Activated naive CD4-positive, alpha-beta T cell treated with anti-CD3 and anti-CD28 coated beads for 36 hours (primary cell): ENCODE measurements around the gene SCN4B. TPM values are rescaled to one million over a fixed set of nuclear protein-coding genes. Genes with fewer than 3 reads are reported as not detected.
A peak's percentile ranks its signal among the peaks of the same experiment; 100 is the strongest.
"Not testable (repeated sequence)": the region's sequence is repeated elsewhere in the genome, so short reads cannot be mapped to it uniquely, and the experiment has no call there.

Source experiments
- CTCF ChIA-PET: fragments of 350-600 bp; sonication (Branson Sonifier 250); formaldehyde crosslinking; loops from one replicate; lab custom pipeline; 2021; ENCODE audit warnings: antibody characterized with exemption; lab: Charles Lee
- DNase-seq: peaks from one replicate; pipeline ENCODE4 v3.0.0-alpha.2; 2020
- H3K27ac Mint-ChIP-seq: one replicate; pipeline ENCODE4 v1.8.0; 2021; ENCODE audit warnings: mild to moderate bottlenecking, mixed read lengths
- H3K27me3 Mint-ChIP-seq: one replicate; pipeline ENCODE4 v1.8.0; 2021; ENCODE audit warnings: low read depth, mixed read lengths
- H3K36me3 Mint-ChIP-seq: one replicate; pipeline ENCODE4 v1.8.0; 2021; ENCODE audit warnings: low read depth, mixed read lengths
- H3K4me1 Mint-ChIP-seq: one replicate; pipeline ENCODE4 v1.8.0; 2021; ENCODE audit warnings: low read depth, mixed read lengths
- H3K4me3 Mint-ChIP-seq: one replicate; pipeline ENCODE4 v1.8.0; 2021; ENCODE audit warnings: mild to moderate bottlenecking, moderate library complexity, mixed read lengths
- H3K9me3 Mint-ChIP-seq: one replicate; pipeline ENCODE4 v1.8.0; 2021; ENCODE audit warnings: mixed read lengths
- intact Hi-C: fragments of 100-400 bp; cut with micrococcal nuclease; formaldehyde crosslinking; loops from one replicate; pipeline ENCODE4 v1.15.1; 2023
- total RNA-seq, 2 experiments: library from RNA; stranded (reverse); gene quantifications; one replicate each; pipeline ENCODE4 v1.2.3, GENCODE V29; 2021

SCN4B gene
- total RNA-seq, 2 experiments from 2014 or later, result 0.07 to 0.12 TPM

DNA sequence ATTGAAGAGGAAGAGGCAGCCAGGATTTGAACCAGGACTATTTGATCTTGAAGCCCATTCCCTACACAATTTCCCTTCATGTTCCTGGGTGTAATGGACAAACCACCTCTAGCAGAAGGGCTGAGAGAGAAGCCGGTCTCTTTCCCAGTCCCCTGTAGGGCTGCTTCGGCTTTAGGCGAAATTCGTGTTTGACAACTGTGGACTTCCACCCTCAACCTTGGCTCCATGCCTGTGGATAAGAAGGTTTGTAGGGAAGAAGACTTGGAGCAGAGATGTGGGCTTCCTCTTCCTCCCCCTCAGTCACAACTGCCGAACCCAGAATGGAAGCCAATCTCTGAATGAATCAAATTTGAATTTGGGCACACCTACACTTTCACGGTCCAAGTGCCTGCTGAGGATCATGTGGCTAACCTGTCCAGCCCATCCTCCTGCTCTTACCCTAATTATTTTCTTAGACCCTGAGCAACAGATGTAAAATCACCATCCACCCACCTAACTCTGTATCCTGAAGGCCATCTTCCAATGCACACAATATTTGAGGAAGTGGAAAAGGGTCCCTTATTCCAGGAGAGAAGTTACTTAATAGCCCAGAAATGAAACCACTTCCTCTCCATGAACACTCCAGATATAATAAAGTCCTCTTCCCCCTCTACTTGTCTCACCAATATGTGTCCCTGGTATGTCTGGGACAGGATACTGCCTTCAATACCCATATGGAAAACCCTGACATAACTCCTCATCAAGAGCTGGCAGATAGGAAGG, 33.9 kb upstream of the SCN4B start:
- Mint-ChIP-seq H3K36me3 (peaks cover 6% of the 10 kb centered on the region), H3K27me3 (peaks cover 4% of the 10 kb centered on the region), H3K4me1 (no peaks in the 10 kb centered on the region), H3K9me3 (peaks cover 5% of the 10 kb centered on the region), H3K4me3 (no peak overlapping the region), H3K27ac (no peak overlapping the region)
- DNase-seq, result no peak
- CTCF ChIA-PET, result interaction anchor here (0.6 to 2.1 kb wide), 3 partner anchors 12 to 108 kb away, joined by 3 to 16 read pairs (median 4); no protein-coding TSS in a partner anchor
- intact Hi-C loops, result no loop called here

DNA sequence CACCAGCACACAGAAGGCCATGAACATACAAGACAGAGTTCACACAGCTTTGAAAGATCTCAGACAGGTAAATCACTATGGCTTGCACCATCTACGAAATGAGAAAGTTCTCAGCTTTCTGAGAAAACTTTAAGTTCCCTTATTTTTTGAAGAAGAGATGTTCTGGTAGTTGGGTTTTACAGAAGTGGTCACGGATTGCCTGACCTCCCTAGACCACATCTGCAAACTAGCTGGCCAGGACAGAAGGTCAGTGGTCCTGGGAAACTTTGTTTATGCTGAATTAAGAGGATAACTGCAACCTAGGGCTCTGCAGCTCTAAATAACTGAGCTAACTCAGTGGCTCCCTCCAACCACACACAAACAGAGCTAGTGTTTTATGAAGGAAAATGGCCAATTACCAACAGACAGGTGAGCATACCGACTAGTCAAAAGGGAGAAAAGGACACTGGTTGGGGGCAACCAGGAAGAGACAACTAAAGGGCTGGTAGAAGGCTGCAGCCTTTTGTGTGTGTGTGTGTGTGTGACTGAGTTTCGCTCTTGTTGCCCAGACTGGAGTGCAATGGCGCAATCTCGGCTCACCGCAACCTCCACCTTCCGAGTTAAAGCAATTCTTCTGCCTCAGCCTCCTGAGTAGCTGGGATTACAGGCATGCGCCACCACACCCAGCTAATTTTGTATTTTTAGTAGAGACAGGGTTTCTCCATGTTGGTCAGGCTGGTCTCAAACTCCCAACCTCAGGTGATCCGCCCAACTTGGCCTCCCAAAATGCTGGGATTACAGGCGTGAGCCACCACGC, 32.4 kb upstream of the SCN4B start:
- DNase-seq, result no peak
- H3K4me1 Mint-ChIP-seq, result no peaks in the 10 kb centered on the region
- CTCF ChIA-PET, result interaction anchor here (0.6 to 2.1 kb wide), 6 partner anchors 9 to 385 kb away, joined by 3 to 16 read pairs (median 3); partner anchors contain the start of gene SCN2B
- H3K27ac Mint-ChIP-seq, result no peak overlapping the region
- intact Hi-C loops, result no loop called here
- H3K36me3 Mint-ChIP-seq, result no peaks in the 10 kb centered on the region
- H3K4me3 Mint-ChIP-seq, result no peak overlapping the region
- peaks cover 4% of the 10 kb centered on the region for H3K27me3 Mint-ChIP-seq
- no peaks in the 10 kb centered on the region for H3K9me3 Mint-ChIP-seq

DNA sequence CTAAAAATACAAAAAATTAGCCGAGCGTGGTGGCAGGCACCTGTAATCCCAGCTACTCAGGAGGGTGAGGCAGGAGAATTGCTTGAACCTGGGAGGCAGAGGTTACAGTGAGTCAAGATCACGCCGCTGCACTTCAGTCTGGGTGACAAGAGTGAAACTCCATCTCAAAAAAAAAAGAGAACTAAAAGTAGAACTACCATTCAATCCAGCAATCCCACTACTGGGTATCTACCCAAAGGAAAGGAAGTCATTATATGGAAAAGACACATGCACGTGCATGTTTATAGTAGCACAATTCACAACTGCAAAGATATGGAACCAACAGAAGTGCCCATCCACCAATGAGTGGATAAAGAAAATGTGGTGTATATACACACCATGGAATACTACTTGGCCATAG, 31.1 kb upstream of the SCN4B start:
- H3K4me1 Mint-ChIP-seq, H3K4me3 Mint-ChIP-seq, H3K9me3 Mint-ChIP-seq, intact Hi-C loops, H3K36me3 Mint-ChIP-seq, H3K27me3 Mint-ChIP-seq, DNase-seq, H3K27ac Mint-ChIP-seq: not testable (repeated sequence)
- CTCF ChIA-PET, result interaction anchor here (0.6 kb wide), 1 partner anchor 39 kb away, joined by 3 read pairs; no protein-coding TSS in a partner anchor

DNA sequence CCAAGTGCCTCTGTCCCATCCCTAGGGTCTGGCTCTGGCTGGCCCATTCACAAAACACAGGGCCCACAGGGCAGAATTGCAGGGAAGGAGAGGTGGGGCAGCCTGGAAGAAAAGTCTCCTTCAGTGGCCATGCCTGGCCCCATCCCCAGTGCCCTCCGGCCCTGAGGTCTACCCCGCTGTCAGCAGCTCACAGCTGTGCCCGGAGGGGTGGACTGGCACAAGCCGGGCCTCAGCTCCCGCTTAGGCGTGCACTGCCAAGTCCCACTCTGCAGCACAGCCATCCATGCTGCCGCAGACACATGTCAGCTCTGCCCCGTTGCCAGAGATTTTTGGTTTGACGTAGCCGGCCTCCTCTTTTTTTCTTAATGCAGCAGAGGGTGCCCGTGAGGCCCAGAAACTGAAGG, 27.7 kb upstream of the SCN4B start:
- Mint-ChIP-seq H3K4me3 (no peak overlapping the region), H3K4me1 (no peaks in the 10 kb centered on the region), H3K9me3 (no peaks in the 10 kb centered on the region), H3K27me3 (peaks cover 2% of the 10 kb centered on the region), H3K36me3 (no peaks in the 10 kb centered on the region), H3K27ac (no peak overlapping the region)
- intact Hi-C loops, result no loop called here
- CTCF ChIA-PET, result interaction anchor here (0.9 to 4.0 kb wide), 6 partner anchors 9 to 115 kb away, joined by 3 to 41 read pairs (median 4); no protein-coding TSS in a partner anchor
- DNase-seq, result peak; percentile 22

DNA sequence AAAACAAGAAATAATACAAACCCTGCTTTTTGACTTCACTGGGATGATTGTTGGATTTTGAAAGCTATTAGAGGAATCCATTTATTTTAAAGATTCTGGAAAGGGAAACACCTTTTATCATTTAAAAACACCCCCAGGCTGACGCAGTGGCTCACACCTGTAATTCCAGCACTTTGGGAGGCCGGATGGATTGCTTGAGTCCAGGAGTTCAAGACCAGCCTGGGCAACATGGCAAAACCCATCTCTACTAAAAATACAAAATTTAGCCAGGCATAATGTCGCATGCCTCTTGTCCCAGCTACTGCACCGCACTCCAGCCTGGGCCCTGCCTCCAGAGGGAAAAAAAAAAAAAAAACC, 24.1 kb upstream of the SCN4B start:
- intact Hi-C loops, result loop anchor here (10.0 kb wide), 1 partner anchor 232 kb away; no protein-coding TSS in a partner anchor
- CTCF ChIA-PET, result interaction anchor here (1.0 kb wide), 1 partner anchor 8 kb away, joined by 3 read pairs; no protein-coding TSS in a partner anchor
- peaks cover under 1% of the 10 kb centered on the region for H3K4me1 Mint-ChIP-seq
- H3K9me3 Mint-ChIP-seq, result no peaks in the 10 kb centered on the region
- no peak overlapping the region for H3K27ac Mint-ChIP-seq
- H3K4me3 Mint-ChIP-seq, result no peak overlapping the region
- DNase-seq, result no peak
- peaks cover 2% of the 10 kb centered on the region for H3K27me3 Mint-ChIP-seq
- no peaks in the 10 kb centered on the region for H3K36me3 Mint-ChIP-seq

DNA sequence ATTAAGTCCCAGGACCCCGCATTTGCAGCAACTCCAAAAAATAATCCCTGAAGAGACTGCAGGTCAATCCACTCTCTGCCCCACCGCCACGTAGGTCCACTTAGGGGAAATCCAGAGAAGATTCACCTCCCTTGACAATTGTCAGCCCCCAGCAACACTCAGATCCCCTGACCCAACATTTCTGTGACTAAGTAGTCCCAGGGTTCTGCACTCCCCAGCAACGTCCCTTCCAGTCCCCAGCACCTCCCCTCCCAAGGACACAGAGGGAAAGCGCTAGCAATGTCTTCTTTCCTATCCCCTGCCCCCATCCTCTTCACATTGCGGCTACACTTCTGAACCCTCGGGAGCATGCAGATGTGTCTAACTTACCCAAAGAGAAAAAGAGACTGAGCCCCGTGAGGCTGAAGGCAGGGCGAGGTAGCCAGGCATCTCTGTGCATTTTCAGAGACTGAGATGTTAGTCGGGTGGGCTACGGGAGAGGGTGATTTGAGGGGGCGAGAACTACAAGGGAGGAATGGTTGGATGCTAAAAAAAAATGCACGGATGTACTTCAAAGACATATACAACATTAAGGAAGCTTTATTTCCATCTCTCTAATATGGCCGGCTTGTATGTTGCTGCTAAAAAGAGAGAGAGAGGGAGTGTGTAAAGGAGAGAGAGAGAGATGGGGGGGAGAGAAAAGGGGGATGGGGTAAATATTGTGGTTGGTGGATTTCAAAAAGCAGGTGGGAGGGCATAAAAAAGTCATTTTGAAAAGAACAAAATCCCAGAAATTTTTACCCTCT, 23.6 kb upstream of the SCN4B start, which contains the start of gene SCN2B:
Gene SCN2B (minus strand): TSS at position 647 of the 785 bp plus-strand sequence. CDS start 208 bp downstream, at position 439.
- peaks cover 2% of the 10 kb centered on the region for H3K27me3 Mint-ChIP-seq
- no peak within 1 kb of the TSS for H3K27ac Mint-ChIP-seq
- no peak for DNase-seq
- no peaks in the 10 kb centered on the region for H3K36me3 Mint-ChIP-seq
- H3K9me3 Mint-ChIP-seq, result no peaks in the 10 kb centered on the region
- intact Hi-C loops, result loop anchor here (10.0 kb wide), 1 partner anchor 231 kb away; no protein-coding TSS in a partner anchor
- no peak within 1 kb of the TSS for H3K4me3 Mint-ChIP-seq
- peaks cover 2% of the 10 kb centered on the region for H3K4me1 Mint-ChIP-seq
- CTCF ChIA-PET, result interaction anchor here (1.0 kb wide), 1 partner anchor 9 kb away, joined by 3 read pairs; no protein-coding TSS in a partner anchor

DNA sequence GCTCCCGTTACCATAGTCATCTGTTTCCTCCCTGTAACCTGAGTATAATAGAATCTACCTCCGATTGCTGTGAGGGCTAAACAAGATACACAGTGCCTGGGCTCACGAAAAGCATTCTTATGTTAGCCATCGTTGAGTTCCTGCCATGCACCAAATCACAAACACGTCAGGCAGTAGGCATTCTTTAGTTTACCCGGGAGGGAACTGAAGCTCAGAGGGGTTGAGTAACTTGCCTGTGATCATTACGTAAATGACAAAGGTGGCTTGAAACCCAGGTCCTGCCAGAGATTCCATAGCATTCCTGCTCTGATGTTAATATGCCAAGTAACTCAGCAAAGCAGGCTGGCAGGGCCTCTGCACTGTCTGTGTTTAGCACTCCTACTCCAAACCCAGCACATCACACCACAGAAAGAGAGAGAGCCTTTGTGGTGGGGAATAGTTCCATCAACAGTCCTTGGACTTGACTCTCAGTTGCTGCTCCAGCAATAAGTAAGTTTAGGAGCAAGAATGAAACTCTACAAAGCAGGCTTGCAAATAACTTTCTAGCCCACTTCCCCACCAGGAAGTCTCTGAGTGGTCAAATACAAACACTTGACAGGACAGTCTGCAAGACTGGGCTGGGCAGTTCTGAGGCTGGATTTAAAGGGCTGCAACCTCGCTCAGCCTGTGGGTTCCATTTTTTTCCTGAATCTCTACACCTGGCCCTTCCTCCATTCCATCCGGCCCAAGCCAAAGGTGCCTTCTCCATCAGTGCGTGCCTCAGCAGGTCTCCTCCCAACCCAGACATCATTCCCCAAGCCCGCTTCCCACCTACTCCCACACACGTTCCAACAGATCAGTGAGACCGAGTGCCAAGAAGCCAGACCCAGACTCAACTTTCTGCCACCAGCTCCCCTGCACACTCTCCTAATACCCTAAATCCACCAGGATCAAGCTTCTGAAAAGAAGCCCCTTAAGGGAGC, 22.7 kb upstream of the SCN4B start:
- no peak for DNase-seq
- no peak overlapping the region for H3K4me3 Mint-ChIP-seq
- H3K27me3 Mint-ChIP-seq, result peaks cover 2% of the 10 kb centered on the region
- H3K9me3 Mint-ChIP-seq, result no peaks in the 10 kb centered on the region
- CTCF ChIA-PET, result interaction anchor here (2.0 kb wide), 1 partner anchor 31 kb away, joined by 7 read pairs; no protein-coding TSS in a partner anchor
- peaks cover 2% of the 10 kb centered on the region for H3K4me1 Mint-ChIP-seq
- no peak overlapping the region for H3K27ac Mint-ChIP-seq
- no peaks in the 10 kb centered on the region for H3K36me3 Mint-ChIP-seq
- intact Hi-C loops, result loop anchor here (10.0 kb wide), 1 partner anchor 231 kb away; no protein-coding TSS in a partner anchor

DNA sequence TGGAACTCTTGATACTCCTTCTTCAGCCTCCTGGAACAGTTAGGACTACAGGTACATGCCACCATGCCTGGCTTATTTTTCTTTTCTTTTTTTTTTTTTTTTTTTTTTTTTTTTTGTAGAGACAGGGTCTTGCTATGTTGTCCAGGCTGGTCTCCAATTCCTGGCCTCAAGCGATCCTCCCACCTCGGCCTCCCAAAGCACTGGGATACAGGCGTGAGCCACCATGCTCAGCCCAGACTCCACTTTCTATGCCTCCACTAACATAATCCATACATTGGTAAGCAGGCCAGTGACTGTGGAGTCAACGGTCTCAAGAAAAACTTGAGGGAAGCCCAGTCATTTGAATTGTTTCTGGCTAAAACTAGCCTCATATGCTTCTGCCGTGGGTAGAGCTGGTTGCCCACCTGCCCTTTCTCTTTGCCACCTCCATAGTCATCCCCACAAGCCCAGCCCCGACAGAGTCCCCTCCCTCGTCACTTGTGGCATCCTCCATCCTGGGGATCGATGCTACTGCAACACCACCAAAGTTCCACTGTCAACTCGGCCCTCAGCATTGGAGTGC, 21.5 kb upstream of the SCN4B start:
- Mint-ChIP-seq H3K27ac (no peak overlapping the region), H3K36me3 (no peaks in the 10 kb centered on the region), H3K4me3 (no peak overlapping the region), H3K9me3 (no peaks in the 10 kb centered on the region), H3K27me3 (no peaks in the 10 kb centered on the region), H3K4me1 (peaks cover 2% of the 10 kb centered on the region)
- CTCF ChIA-PET, result interaction anchor here (2.0 kb wide), 1 partner anchor 30 kb away, joined by 7 read pairs; no protein-coding TSS in a partner anchor
- intact Hi-C loops, result loop anchor here (5.0 to 10.0 kb wide), 2 partner anchors 229 to 352 kb away; partner anchors contain the start of gene FXYD2
- DNase-seq, result no peak

DNA sequence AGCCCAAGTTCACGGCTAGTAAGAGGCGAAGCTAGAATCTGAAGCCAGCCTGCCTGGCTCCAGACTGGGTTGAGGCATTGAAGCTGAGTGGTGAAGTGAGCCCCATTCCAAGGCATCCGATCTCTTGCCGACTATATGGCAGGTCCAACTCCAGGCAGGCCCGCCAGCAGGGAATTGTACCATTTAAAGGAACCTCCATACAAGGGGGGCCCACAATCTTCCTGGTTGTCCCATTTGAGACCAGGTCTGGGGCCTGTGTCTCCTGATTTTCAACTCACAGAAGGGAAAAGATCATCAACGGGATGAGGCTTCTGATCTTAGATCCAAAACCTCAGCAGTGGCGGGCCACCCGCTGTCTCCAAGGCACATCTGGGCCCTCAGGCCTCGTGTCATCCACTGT, 19.7 kb upstream of the SCN4B start:
- Mint-ChIP-seq H3K27ac (no peak overlapping the region), H3K4me1 (peaks cover 2% of the 10 kb centered on the region), H3K4me3 (no peak overlapping the region), H3K9me3 (no peaks in the 10 kb centered on the region), H3K27me3 (peaks cover 2% of the 10 kb centered on the region), H3K36me3 (no peaks in the 10 kb centered on the region)
- intact Hi-C loops, result loop anchor here (5.0 to 10.0 kb wide), 2 partner anchors 228 to 350 kb away; partner anchors contain the start of gene FXYD2
- DNase-seq, result no peak
- CTCF ChIA-PET, result interaction anchor here (0.6 to 5.4 kb wide), 40 partner anchors 9 to 434 kb away, joined by 3 to 105 read pairs (median 4); partner anchors contain the start of genes MPZL2 and SCN4B

DNA sequence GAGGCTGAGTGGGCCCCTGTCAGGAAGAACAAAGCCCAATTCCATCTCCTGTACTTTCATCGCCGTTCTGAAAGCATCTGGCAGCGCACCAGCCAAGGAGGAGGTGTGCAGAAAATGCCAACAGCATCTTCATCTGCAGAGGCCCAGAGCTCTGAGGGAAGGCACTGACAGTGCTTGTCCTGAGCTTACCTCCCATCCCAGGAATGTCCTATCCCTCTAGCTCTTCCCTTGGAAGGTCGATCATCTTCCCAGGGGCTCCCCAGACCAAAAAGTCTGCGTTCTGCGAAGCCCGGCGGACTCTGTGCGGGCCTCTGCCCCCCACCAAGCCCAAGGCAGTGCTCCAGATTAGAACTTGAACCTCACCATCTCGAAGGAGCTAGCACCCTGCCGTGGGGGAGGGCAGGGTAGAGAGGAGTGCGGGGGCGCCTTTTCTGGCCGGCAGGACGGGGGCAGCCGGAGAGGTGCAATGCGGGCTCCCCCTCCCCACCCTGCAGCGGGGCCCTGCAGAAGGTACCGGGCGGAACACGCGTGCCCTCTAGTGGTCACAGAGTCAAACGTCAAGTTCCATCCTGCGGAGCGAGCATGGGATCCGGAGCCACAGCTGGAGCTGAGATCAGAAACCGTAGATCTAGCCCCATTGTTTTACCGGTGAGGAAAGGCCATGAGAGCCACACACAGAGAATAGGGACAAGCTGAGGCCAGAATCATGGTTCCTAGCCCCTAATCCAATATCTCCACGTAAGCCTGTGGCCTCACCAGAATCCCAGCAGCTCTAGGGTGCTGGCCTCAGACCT, 18.8 kb upstream of the SCN4B start:
- H3K27ac Mint-ChIP-seq, result no peak overlapping the region
- H3K4me1 Mint-ChIP-seq, result peaks cover 2% of the 10 kb centered on the region
- intact Hi-C loops, result loop anchor here (1.0 to 10.0 kb wide), 3 partner anchors 26 to 349 kb away; partner anchors contain the start of gene FXYD2
- CTCF ChIA-PET, result interaction anchor here (0.6 to 5.4 kb wide), 58 partner anchors 9 to 464 kb away, joined by 3 to 105 read pairs (median 4); partner anchors contain the start of genes MPZL2, MPZL3 and SCN4B
- H3K4me3 Mint-ChIP-seq, result no peak overlapping the region
- no peaks in the 10 kb centered on the region for H3K9me3 Mint-ChIP-seq
- DNase-seq, result peak; percentile 84
- H3K27me3 Mint-ChIP-seq, result peaks cover 2% of the 10 kb centered on the region
- no peaks in the 10 kb centered on the region for H3K36me3 Mint-ChIP-seq
